Peyer's patch (tissue), 4 donors: ENCODE data around the gene KCTD15.

Experiments used
- POLR2A ChIP-seq, 2 donors: fragments of 450-650 bp; IDR thresholded peaks; one replicate each; pipeline ENCODE4 v1.5.1; 2017; ENCODE audit warnings: antibody characterized with exemption in 2 of 2, mild to moderate bottlenecking in 2 of 2, moderate library complexity in 2 of 2
- TF ChIP-seq, protein P1 (sequence below), 6 experiments: fragments of 450-650 bp in 4 of 6; fragments of 200-600 bp in 2 of 6; sonication (generic) in 1 of 6; IDR thresholded peaks; one replicate each; pipeline ENCODE4 v1.5.1; 2017 to 2019; ENCODE audit warnings: antibody characterized with exemption in 6 of 6, mild to moderate bottlenecking in 3 of 6, moderate library complexity in 1 of 6

DNA sequence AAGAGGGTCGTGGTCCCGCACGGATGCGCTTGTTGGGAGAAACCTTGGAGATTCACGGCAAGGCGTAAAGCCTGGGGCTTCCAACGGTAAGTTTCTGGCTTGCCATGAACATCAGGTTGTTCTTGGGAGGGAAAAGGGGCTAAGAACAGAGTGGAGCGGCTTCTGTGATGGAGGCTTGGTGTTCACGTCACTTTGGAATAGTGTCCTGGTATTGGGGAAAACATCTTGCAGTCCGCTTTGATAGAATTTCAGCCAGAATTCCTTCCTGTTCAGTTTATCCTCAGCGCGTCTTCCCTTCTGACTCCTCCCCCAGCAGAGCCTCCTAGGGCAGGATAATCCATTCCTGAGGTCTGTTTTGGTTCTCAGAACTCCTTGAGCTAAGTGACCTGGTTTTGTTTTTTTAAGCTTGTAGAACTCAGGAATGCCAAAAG is 2.0 kb downstream of the KCTD15 start:
- TF ChIP-seq, protein P1, sequence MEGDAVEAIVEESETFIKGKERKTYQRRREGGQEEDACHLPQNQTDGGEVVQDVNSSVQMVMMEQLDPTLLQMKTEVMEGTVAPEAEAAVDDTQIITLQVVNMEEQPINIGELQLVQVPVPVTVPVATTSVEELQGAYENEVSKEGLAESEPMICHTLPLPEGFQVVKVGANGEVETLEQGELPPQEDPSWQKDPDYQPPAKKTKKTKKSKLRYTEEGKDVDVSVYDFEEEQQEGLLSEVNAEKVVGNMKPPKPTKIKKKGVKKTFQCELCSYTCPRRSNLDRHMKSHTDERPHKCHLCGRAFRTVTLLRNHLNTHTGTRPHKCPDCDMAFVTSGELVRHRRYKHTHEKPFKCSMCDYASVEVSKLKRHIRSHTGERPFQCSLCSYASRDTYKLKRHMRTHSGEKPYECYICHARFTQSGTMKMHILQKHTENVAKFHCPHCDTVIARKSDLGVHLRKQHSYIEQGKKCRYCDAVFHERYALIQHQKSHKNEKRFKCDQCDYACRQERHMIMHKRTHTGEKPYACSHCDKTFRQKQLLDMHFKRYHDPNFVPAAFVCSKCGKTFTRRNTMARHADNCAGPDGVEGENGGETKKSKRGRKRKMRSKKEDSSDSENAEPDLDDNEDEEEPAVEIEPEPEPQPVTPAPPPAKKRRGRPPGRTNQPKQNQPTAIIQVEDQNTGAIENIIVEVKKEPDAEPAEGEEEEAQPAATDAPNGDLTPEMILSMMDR (IDR thresholded peaks at IDR 0.05), result no peak
- TF ChIP-seq POLR2A (IDR thresholded peaks at IDR 0.05), result no peak
